ENCODE measurements around the gene EPN3. TPM values are rescaled to one million over a fixed set of nuclear protein-coding genes. Genes with fewer than 3 reads are reported as not detected.

Gene EPN3
- total RNA-seq, 2 donors from 2014 or later, result not detected

- H3K4me3 Mint-ChIP-seq, result no peak overlapping the region
- no peak for ATAC-seq (replicated peaks)
- no peak overlapping the region for H3K27ac Mint-ChIP-seq
- H3K27me3 Mint-ChIP-seq, result no peaks in the 10 kb centered on the region
- H3K9me3 Mint-ChIP-seq, result no peaks in the 10 kb centered on the region
- peaks cover 9% of the 10 kb centered on the region for H3K4me1 Mint-ChIP-seq
- no peaks in the 10 kb centered on the region for H3K36me3 Mint-ChIP-seq (ENCODE audit: low read depth)
Measured at GRCh38 chr17:50519141-50519834, 13.2 kb upstream of the EPN3 start.

GRCh38 chr17:50520483-50520882 is 12.1 kb upstream of the EPN3 start:
- Mint-ChIP-seq H3K36me3 (ENCODE audit: low read depth) (no peaks in the 10 kb centered on the region), H3K4me3 (no peak overlapping the region), H3K27ac (no peak overlapping the region), H3K9me3 (no peaks in the 10 kb centered on the region), H3K27me3 (no peaks in the 10 kb centered on the region), H3K4me1 (peaks cover 9% of the 10 kb centered on the region)
- ATAC-seq (replicated peaks), result no peak

- no peak overlapping the region for H3K4me3 Mint-ChIP-seq
- no peak for ATAC-seq (replicated peaks)
- no peaks in the 10 kb centered on the region for H3K9me3 Mint-ChIP-seq
- no peaks in the 10 kb centered on the region for H3K36me3 Mint-ChIP-seq (ENCODE audit: low read depth)
- H3K27me3 Mint-ChIP-seq, result no peaks in the 10 kb centered on the region
- H3K4me1 Mint-ChIP-seq, result peaks cover 9% of the 10 kb centered on the region
- H3K27ac Mint-ChIP-seq, result no peak overlapping the region
Measured at GRCh38 chr17:50521514-50521913, 11.0 kb upstream of the EPN3 start.

GRCh38 chr17:50522766-50523165 is 9.8 kb upstream of the EPN3 start:
- Mint-ChIP-seq H3K36me3 (ENCODE audit: low read depth) (no peaks in the 10 kb centered on the region), H3K4me1 (no peaks in the 10 kb centered on the region), H3K9me3 (no peaks in the 10 kb centered on the region), H3K27me3 (no peaks in the 10 kb centered on the region), H3K27ac (no peak overlapping the region), H3K4me3 (no peak overlapping the region)
- no peak for ATAC-seq (replicated peaks)

GRCh38 chr17:50523208-50523607 is 9.3 kb upstream of the EPN3 start:
- no peaks in the 10 kb centered on the region for H3K9me3 Mint-ChIP-seq

GRCh38 chr17:50524838-50525237 is 7.7 kb upstream of the EPN3 start:
- Mint-ChIP-seq H3K9me3 (no peaks in the 10 kb centered on the region), H3K27me3 (peaks cover 13% of the 10 kb centered on the region), H3K4me1 (no peaks in the 10 kb centered on the region), H3K4me3 (no peak overlapping the region), H3K36me3 (ENCODE audit: low read depth) (no peaks in the 10 kb centered on the region), H3K27ac (no peak overlapping the region)
- no peak for ATAC-seq (replicated peaks)

More at GRCh38 chr17:50523208-50523607, 9.3 kb upstream of the EPN3 start:
- Mint-ChIP-seq H3K4me3 (no peak overlapping the region), H3K27ac (no peak overlapping the region), H3K36me3 (ENCODE audit: low read depth) (no peaks in the 10 kb centered on the region), H3K27me3 (no peaks in the 10 kb centered on the region), H3K4me1 (no peaks in the 10 kb centered on the region)
- ATAC-seq (replicated peaks), result no peak

GRCh38 chr17:50527155-50527762 is 5.3 kb upstream of the EPN3 start:
- H3K9me3 Mint-ChIP-seq, result no peaks in the 10 kb centered on the region
- ATAC-seq (replicated peaks), result no peak
- H3K4me3 Mint-ChIP-seq, result no peak overlapping the region
- H3K4me1 Mint-ChIP-seq, result no peaks in the 10 kb centered on the region
- peaks cover 30% of the 10 kb centered on the region for H3K27me3 Mint-ChIP-seq
- H3K36me3 Mint-ChIP-seq (ENCODE audit: low read depth), result no peaks in the 10 kb centered on the region
- no peak overlapping the region for H3K27ac Mint-ChIP-seq

- H3K9me3 Mint-ChIP-seq, result no peaks in the 10 kb centered on the region
- no peaks in the 10 kb centered on the region for H3K36me3 Mint-ChIP-seq (ENCODE audit: low read depth)
- H3K4me1 Mint-ChIP-seq, result no peaks in the 10 kb centered on the region
- no peak overlapping the region for H3K4me3 Mint-ChIP-seq
- H3K27ac Mint-ChIP-seq, result no peak overlapping the region
- peaks cover 30% of the 10 kb centered on the region for H3K27me3 Mint-ChIP-seq
- no peak for ATAC-seq (replicated peaks)
Measured at GRCh38 chr17:50527949-50528474, 4.5 kb upstream of the EPN3 start.

- ATAC-seq (replicated peaks), result no peak
- peaks cover 45% of the 10 kb centered on the region for H3K27me3 Mint-ChIP-seq
- H3K36me3 Mint-ChIP-seq (ENCODE audit: low read depth), result no peaks in the 10 kb centered on the region
- H3K4me3 Mint-ChIP-seq, result no peak overlapping the region
- no peak overlapping the region for H3K27ac Mint-ChIP-seq
- peaks cover 15% of the 10 kb centered on the region for H3K4me1 Mint-ChIP-seq
- no peaks in the 10 kb centered on the region for H3K9me3 Mint-ChIP-seq
Measured at GRCh38 chr17:50529849-50530248, 2.7 kb upstream of the EPN3 start.

- ATAC-seq (replicated peaks), result no peak
- peaks cover 45% of the 10 kb centered on the region for H3K27me3 Mint-ChIP-seq
Measured at GRCh38 chr17:50531428-50532025, 1.0 kb upstream of the EPN3 start.

GRCh38 chr17:50533185-50533584 is 650 bp downstream of the EPN3 start:
- Mint-ChIP-seq H3K27me3 (peaks cover 45% of the 10 kb centered on the region), H3K4me3 (peak overlapping the region; percentile 28), H3K4me1 (peaks cover 15% of the 10 kb centered on the region), H3K27ac (no peak overlapping the region), H3K9me3 (no peaks in the 10 kb centered on the region), H3K36me3 (ENCODE audit: low read depth) (no peaks in the 10 kb centered on the region)
- no peak for ATAC-seq (replicated peaks)

More at GRCh38 chr17:50531428-50532025, 1.0 kb upstream of the EPN3 start:
- no peak overlapping the region for H3K27ac Mint-ChIP-seq
- no peak overlapping the region for H3K4me3 Mint-ChIP-seq
- no peaks in the 10 kb centered on the region for H3K36me3 Mint-ChIP-seq (ENCODE audit: low read depth)
- H3K9me3 Mint-ChIP-seq, result no peaks in the 10 kb centered on the region
- peaks cover 15% of the 10 kb centered on the region for H3K4me1 Mint-ChIP-seq

- ATAC-seq (replicated peaks), result no peak
- Mint-ChIP-seq H3K9me3 (no peaks in the 10 kb centered on the region), H3K4me1 (peaks cover 15% of the 10 kb centered on the region), H3K27ac (no peak overlapping the region), H3K27me3 (peaks cover 42% of the 10 kb centered on the region), H3K36me3 (ENCODE audit: low read depth) (no peaks in the 10 kb centered on the region), H3K4me3 (peak overlapping the region; percentile 28)
Measured at GRCh38 chr17:50533720-50534148, 1.2 kb downstream of the EPN3 start.

GRCh38 chr17:50534222-50534978 is 1.9 kb downstream of the EPN3 start:
- Mint-ChIP-seq H3K36me3 (ENCODE audit: low read depth) (no peaks in the 10 kb centered on the region), H3K4me3 (peak overlapping the region; percentile 28), H3K4me1 (peaks cover 15% of the 10 kb centered on the region), H3K9me3 (no peaks in the 10 kb centered on the region), H3K27me3 (peaks cover 37% of the 10 kb centered on the region), H3K27ac (no peak overlapping the region)
- ATAC-seq (replicated peaks), result peak; percentile 70

GRCh38 chr17:50534979-50535326 is 2.4 kb downstream of the EPN3 start:
- peaks cover 15% of the 10 kb centered on the region for H3K4me1 Mint-ChIP-seq
- H3K27ac Mint-ChIP-seq, result no peak overlapping the region
- no peaks in the 10 kb centered on the region for H3K36me3 Mint-ChIP-seq (ENCODE audit: low read depth)
- H3K27me3 Mint-ChIP-seq, result peaks cover 32% of the 10 kb centered on the region
- H3K4me3 Mint-ChIP-seq, result no peak overlapping the region
- ATAC-seq (replicated peaks), result no peak
- H3K9me3 Mint-ChIP-seq, result no peaks in the 10 kb centered on the region
